CD4-positive, alpha-beta T cell treated with Interleukin-12 subunit alpha and Interleukin-12 subunit beta, for 1 hour (primary cell): ENCODE measurements around the gene USP34.

Experiments
- DNase-seq: peaks from one replicate; pipeline ENCODE4 v3.0.0-alpha.2; 2020

The USP34 gene

GRCh38 chr2:61368687-61369665 is 101.9 kb downstream of the USP34 start:
- DNase-seq, result peak; percentile 24

- DNase-seq, result no peak
Measured at GRCh38 chr2:61367177-61367576, 103.7 kb downstream of the USP34 start.

GRCh38 chr2:61363580-61363979 is 107.3 kb downstream of the USP34 start:
- no peak for DNase-seq

GRCh38 chr2:61362873-61363272 is 108.0 kb downstream of the USP34 start:
- DNase-seq, result no peak

GRCh38 chr2:61361068-61361467 is 109.8 kb downstream of the USP34 start:
- no peak for DNase-seq

- DNase-seq, result no peak
Measured at GRCh38 chr2:61359058-61359457, 111.8 kb downstream of the USP34 start.

GRCh38 chr2:61357681-61358080 is 113.2 kb downstream of the USP34 start:
- DNase-seq, result no peak

GRCh38 chr2:61356958-61357350 is 113.9 kb downstream of the USP34 start:
- no peak for DNase-seq

- no peak for DNase-seq
Measured at GRCh38 chr2:61356261-61356957, 114.5 kb downstream of the USP34 start.

GRCh38 chr2:61354543-61355197 is 116.2 kb downstream of the USP34 start:
- DNase-seq, result no peak

GRCh38 chr2:61353909-61354308 is 117.0 kb downstream of the USP34 start:
- no peak for DNase-seq

GRCh38 chr2:61350777-61351176 is 120.1 kb downstream of the USP34 start:
- DNase-seq, result no peak

- DNase-seq, result no peak
Measured at GRCh38 chr2:61343141-61343540, 127.7 kb downstream of the USP34 start.

GRCh38 chr2:61340242-61340641 is 130.6 kb downstream of the USP34 start:
- no peak for DNase-seq

GRCh38 chr2:61338447-61338846 is 132.4 kb downstream of the USP34 start:
- no peak for DNase-seq

- no peak for DNase-seq
Measured at GRCh38 chr2:61335187-61335586, 135.7 kb downstream of the USP34 start.

GRCh38 chr2:61334466-61334865 is 136.4 kb downstream of the USP34 start:
- DNase-seq, result no peak

GRCh38 chr2:61328707-61329251 is 142.1 kb downstream of the USP34 start:
- peak; percentile 1 for DNase-seq

- peak; percentile 14 for DNase-seq
Measured at GRCh38 chr2:61327173-61327572, 143.7 kb downstream of the USP34 start.

- DNase-seq, result no peak
Measured at GRCh38 chr2:61326423-61326822, 144.5 kb downstream of the USP34 start.

- DNase-seq, result no peak
Measured at GRCh38 chr2:61320181-61320580, 150.7 kb downstream of the USP34 start.

- no peak for DNase-seq
Measured at GRCh38 chr2:61318553-61318952, 152.3 kb downstream of the USP34 start.

GRCh38 chr2:61295981-61296380 is 174.9 kb downstream of the USP34 start:
- DNase-seq, result no peak
